Measurements from ENCODE around the gene ZNF511.

The ZNF511 gene

GRCh38 chr10:133293810-133294119 is 14.9 kb upstream of the ZNF511 start:
- no peak for DNase-seq

DNA sequence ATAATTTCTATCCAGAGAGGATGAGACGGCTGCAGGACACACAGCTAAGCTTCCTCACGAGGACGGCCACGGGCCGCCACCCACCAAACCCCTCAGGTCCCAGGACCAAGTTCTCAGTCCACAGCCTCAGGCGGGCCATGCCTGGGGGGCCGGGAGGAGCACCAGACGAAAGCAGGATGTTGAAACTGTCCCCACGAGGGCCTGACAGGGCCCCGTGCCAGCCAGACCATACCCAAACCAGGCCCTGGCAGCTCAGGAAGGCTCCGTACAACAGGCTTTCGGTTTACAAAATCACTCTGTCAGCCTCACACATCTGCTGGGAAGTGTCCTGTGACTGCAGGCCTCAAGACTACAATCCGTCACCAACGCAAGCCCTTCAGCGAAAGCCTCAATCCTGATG is 14.5 kb upstream of the ZNF511 start:
- DNase-seq = no peak

GRCh38 chr10:133295426-133296320 is 13.0 kb upstream of the ZNF511 start:
- no peak for DNase-seq

DNA sequence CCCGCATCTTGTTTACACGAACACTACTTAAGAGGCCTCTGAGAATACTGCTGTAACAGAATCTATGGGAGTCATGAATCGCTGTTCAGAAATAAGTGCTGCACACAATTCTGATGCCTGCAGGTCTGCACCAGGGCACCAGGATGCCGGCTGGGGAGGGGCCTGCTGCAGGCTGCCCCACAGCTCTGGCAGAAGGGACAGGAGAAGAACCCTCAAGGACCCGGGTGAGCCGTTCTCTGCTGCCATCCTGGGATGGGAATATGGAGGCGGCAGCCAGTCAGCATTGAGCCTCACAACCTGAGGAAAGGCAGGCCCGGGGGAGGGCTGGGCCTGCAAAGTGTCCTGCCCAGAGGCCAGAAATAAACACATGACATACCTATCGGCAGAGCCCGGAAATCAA is 11.2 kb upstream of the ZNF511 start:
- no peak for DNase-seq

DNA sequence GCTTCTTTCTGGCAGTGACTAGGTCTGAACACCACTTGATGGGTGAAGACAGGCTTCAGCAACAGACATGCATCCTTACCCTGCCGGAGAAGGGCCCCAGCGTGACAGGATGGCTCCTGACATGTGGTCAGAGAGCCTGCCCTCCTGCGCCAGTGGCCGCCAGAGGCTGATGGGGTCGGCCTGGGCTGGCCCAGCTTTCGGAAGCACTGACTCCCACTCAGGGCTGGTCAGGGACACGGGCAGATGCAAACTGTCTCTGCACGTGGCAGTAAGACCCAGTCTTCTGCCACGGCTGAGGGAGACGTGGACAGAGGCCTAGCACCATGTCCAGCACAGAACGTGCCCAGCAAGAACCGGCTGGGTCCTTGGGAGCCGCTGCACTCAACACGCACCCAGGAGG is 10.2 kb upstream of the ZNF511 start:
- no peak for DNase-seq

DNA sequence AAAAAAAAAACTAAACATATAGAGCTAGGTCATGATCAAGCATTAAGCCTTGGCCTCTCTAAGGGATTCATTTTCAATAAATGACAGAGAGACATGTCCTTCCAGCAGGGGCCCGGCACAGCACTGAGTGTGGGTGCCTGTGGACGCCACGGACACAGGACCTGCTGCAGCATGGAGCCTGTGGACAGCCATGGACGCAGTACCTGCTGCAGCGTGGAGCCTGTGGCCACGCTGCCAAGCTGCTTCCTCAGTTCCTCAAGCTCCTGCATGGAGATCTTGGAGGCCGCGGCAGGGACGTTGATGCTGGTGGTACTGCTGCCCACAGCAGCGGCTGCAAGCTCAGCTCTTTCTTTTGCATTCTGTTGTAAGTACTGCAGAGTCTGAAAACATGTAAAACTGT is 9.5 kb upstream of the ZNF511 start:
- DNase-seq = no peak

- no peak for DNase-seq
These were observed 9.0 kb upstream of the ZNF511 start for GRCh38 chr10:133299738-133300137.

- DNase-seq = no peak
These were observed 6.5 kb upstream of the ZNF511 start for GRCh38 chr10:133302230-133302629.

DNA sequence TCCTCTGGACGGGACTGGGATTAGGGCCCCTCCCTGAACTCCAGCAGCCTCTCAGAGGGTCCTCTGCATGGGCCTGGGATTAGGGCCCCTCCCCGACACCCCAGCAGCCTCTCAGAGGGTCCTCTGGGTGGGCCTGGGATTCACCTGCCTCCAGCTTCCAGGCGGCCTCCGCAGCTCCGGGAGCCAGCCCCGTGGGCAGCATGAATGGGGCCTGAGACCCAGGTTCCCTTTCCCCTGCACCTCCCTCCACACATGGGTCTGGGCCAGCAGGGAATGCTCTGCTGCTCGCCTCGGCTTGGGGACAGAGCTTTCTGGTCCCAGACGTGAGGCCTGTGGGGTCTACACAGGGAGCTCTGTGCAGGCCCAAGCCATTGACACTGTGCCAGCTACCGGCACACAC is 5.5 kb upstream of the ZNF511 start:
- no peak for DNase-seq

- DNase-seq = no peak
These were observed 2.6 kb upstream of the ZNF511 start for GRCh38 chr10:133306097-133306476.

GRCh38 chr10:133306941-133307379 is 1.8 kb upstream of the ZNF511 start:
- DNase-seq = no peak

GRCh38 chr10:133307776-133308420 is 816 bp upstream of the ZNF511 start:
- peak; percentile 88 for DNase-seq

DNA sequence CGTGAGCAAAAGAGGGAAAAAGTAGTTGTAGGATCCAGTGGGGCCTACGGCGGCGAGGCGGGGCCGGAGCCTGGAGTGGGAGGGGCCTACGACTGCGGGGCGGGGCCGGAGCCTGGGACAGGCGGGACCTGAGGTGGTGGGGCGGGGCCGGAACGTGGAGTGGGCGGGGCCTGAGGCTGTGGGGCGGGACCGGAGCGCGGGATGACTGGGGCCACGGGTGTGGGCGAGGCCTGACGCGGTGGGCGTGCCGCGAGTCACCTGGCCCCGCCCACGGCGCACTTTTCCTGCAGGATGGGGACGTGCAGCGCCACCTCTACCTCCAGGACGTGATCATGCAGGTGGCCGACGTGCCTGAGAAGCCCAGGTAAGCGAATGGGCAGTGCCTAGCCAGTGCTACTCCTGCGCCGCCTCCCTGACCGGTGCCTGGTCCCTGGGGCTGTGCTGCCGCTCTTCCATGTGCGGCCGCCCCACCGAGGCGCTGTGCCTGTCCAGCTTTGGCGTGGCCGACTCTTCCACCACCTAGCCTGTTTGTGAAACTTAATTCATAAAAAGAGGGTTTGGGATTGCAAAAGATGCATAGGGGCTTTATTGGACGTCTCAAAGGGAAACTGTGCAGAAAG is 496 bp downstream of the ZNF511 start:
- DNase-seq = peak; percentile 94

DNA sequence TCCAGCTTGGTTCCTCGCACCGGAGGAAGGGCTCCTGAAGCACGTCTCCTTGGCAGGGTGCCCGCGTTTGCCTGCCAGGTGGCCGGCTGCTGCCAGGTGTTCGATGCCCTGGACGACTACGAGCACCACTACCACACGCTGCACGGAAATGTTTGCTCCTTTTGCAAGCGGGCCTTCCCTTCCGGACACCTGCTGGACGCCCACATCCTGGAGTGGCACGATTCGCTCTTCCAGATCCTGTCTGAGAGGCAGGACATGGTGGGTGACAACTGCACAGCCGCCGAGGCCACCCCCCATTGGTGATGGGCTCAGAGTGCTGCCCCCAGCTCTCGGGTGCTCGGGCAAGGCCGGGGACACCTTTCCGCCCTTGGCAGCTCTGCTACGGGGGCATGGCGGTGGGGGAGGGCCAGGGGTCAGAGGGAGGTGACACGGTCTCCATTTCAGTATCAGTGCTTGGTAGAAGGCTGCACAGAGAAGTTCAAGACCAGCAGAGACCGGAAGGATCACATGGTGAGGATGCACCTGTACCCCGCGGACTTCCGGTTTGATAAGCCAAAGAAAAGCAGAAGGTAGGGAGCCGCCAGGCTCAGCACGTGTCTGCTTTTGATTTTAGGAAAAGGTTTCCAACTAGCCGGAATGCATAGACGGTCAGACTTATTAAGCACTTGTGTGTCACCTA is 1.1 kb downstream of the ZNF511 start:
- DNase-seq = no peak

DNA sequence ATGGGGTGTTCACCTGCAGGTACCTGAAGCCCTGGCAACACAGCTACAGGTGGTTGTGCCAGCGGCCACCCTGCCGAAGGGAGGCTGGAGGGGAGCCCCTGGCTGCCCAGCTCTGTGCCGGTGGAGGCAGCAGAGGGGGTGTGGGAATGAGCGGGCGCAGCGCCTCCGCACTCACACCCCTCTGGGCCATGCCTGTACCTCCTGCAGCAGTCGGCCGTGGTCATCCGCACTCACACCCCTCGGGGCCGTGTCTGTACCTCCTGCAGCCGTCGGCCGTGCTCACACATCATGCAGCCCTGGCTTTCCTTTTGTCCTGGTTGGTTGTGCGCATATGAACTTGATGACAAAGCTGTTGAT is 1.7 kb downstream of the ZNF511 start:
- DNase-seq = no peak

DNA sequence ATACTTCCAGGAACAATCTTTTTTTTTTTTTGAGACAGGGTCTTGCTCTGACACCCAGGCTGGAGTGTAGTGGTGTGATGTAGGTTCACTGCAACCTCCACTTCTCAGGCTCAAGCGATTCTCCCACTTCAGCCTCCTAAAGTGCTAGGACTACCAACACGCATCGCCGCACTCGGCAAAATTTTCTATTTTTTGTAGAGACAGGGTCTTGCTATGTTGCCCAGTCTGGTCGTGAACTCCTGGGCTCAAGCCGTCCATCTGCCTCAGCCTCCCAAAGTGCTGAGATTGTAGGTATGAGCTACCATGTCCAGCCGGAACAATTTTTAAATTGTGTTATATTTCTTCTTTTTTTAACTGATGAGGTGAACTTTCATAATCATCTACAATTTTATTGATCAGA is 2.1 kb downstream of the ZNF511 start:
- DNase-seq = no peak

- DNase-seq = no peak
These were observed 2.9 kb downstream of the ZNF511 start for GRCh38 chr10:133311570-133311969.

- no peak for DNase-seq
These were observed 3.5 kb downstream of the ZNF511 start for GRCh38 chr10:133312016-133312768.

- DNase-seq = no peak
These were observed 4.0 kb downstream of the ZNF511 start for GRCh38 chr10:133312769-133313145.

- no peak for DNase-seq
These were observed 4.5 kb downstream of the ZNF511 start for GRCh38 chr10:133313192-133313591.

GRCh38 chr10:133314911-133315310 is 6.2 kb downstream of the ZNF511 start:
- no peak for DNase-seq

DNA sequence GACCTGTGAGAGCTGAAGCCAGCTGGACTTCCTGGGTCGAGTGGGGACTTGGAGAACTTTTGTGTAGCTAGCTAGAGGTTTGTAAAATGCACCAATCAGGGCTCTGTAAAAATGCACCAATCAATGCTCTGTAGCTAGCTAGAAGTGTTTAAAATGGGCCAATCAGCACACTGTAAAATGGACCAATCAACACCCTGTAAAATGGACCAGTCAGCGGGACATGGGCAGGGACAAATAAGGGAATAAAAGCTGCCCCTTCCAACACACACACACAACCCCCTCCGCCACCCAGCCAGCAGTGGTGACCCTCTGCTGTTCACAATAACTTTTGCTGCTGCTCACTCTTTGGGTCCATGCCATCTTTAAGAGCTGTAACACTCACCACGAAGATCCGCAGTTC is 7.1 kb downstream of the ZNF511 start:
- DNase-seq = peak; percentile 25

GRCh38 chr10:133316266-133316665 is 7.6 kb downstream of the ZNF511 start:
- DNase-seq = no peak
